ENCODE data around the gene CTLA4.

The CTLA4 gene

GRCh38 chr2:203841654-203842053 is 25.9 kb upstream of the CTLA4 start:
- no peak for TF ChIP-seq POLR2A (IDR thresholded peaks at IDR 0.05; ENCODE audit: low read depth, low read length)
- DNase-seq (ENCODE audit: insufficient read length, low spot score) = no peak
- no peak for FAIRE-seq

GRCh38 chr2:203842373-203842772 is 25.2 kb upstream of the CTLA4 start:
- DNase-seq (ENCODE audit: insufficient read length, low spot score) = no peak
- TF ChIP-seq POLR2A (IDR thresholded peaks at IDR 0.05; ENCODE audit: low read depth, low read length) = no peak
- FAIRE-seq = no peak

- FAIRE-seq = no peak
- TF ChIP-seq POLR2A (IDR thresholded peaks at IDR 0.05; ENCODE audit: low read depth, low read length) = no peak
Measured at GRCh38 chr2:203846490-203847105, 21.0 kb upstream of the CTLA4 start.

GRCh38 chr2:203849010-203849409 is 18.6 kb upstream of the CTLA4 start:
- FAIRE-seq = no peak

More at GRCh38 chr2:203846490-203847105, 21.0 kb upstream of the CTLA4 start:
- DNase-seq (ENCODE audit: insufficient read length, low spot score) = no peak

GRCh38 chr2:203852760-203853159 is 14.8 kb upstream of the CTLA4 start:
- TF ChIP-seq POLR2A (IDR thresholded peaks at IDR 0.05; ENCODE audit: low read depth, low read length) = no peak
- FAIRE-seq = no peak

More at GRCh38 chr2:203849010-203849409, 18.6 kb upstream of the CTLA4 start:
- DNase-seq (ENCODE audit: insufficient read length, low spot score) = no peak
- TF ChIP-seq POLR2A (IDR thresholded peaks at IDR 0.05; ENCODE audit: low read depth, low read length) = no peak

GRCh38 chr2:203853271-203853670 is 14.3 kb upstream of the CTLA4 start:
- no peak for TF ChIP-seq POLR2A (IDR thresholded peaks at IDR 0.05; ENCODE audit: low read depth, low read length)
- FAIRE-seq = no peak
- DNase-seq (ENCODE audit: insufficient read length, low spot score) = no peak

More at GRCh38 chr2:203852760-203853159, 14.8 kb upstream of the CTLA4 start:
- DNase-seq (ENCODE audit: insufficient read length, low spot score) = no peak

- TF ChIP-seq POLR2A (IDR thresholded peaks at IDR 0.05; ENCODE audit: low read depth, low read length) = no peak
- no peak for DNase-seq (ENCODE audit: insufficient read length, low spot score)
- no peak for FAIRE-seq
Measured at GRCh38 chr2:203853722-203854121, 13.8 kb upstream of the CTLA4 start.

GRCh38 chr2:203855274-203855673 is 12.3 kb upstream of the CTLA4 start:
- DNase-seq (ENCODE audit: insufficient read length, low spot score) (no peak), FAIRE-seq (no peak)
- no peak for TF ChIP-seq POLR2A (IDR thresholded peaks at IDR 0.05; ENCODE audit: low read depth, low read length)

GRCh38 chr2:203857656-203858055 is 9.9 kb upstream of the CTLA4 start:
- no peak for FAIRE-seq
- DNase-seq (ENCODE audit: insufficient read length, low spot score) = no peak
- TF ChIP-seq POLR2A (IDR thresholded peaks at IDR 0.05; ENCODE audit: low read depth, low read length) = no peak

- no peak for TF ChIP-seq POLR2A (IDR thresholded peaks at IDR 0.05; ENCODE audit: low read depth, low read length)
- no peak for FAIRE-seq
Measured at GRCh38 chr2:203858176-203858575, 9.4 kb upstream of the CTLA4 start.

GRCh38 chr2:203859030-203859789 is 8.4 kb upstream of the CTLA4 start:
- no peak for TF ChIP-seq POLR2A (IDR thresholded peaks at IDR 0.05; ENCODE audit: low read depth, low read length)
- DNase-seq (ENCODE audit: insufficient read length, low spot score) (no peak), FAIRE-seq (no peak)

More at GRCh38 chr2:203858176-203858575, 9.4 kb upstream of the CTLA4 start:
- DNase-seq (ENCODE audit: insufficient read length, low spot score) = no peak

- FAIRE-seq = peak; percentile 11
- DNase-seq (ENCODE audit: insufficient read length, low spot score) = no peak
- no peak for TF ChIP-seq POLR2A (IDR thresholded peaks at IDR 0.05; ENCODE audit: low read depth, low read length)
Measured at GRCh38 chr2:203861197-203861596, 6.4 kb upstream of the CTLA4 start.

GRCh38 chr2:203861607-203862006 is 6.0 kb upstream of the CTLA4 start:
- no peak for DNase-seq (ENCODE audit: insufficient read length, low spot score)
- FAIRE-seq = no peak
- no peak for TF ChIP-seq POLR2A (IDR thresholded peaks at IDR 0.05; ENCODE audit: low read depth, low read length)

- FAIRE-seq (no peak), DNase-seq (ENCODE audit: insufficient read length, low spot score) (no peak)
- TF ChIP-seq POLR2A (IDR thresholded peaks at IDR 0.05; ENCODE audit: low read depth, low read length) = no peak
Measured at GRCh38 chr2:203869223-203870042, 1.9 kb downstream of the CTLA4 start.

Data from H54 (cell line).